HG02610 (cell line): ENCODE data around the gene TBCD.
"Not testable (repeated sequence)": the region's sequence is repeated elsewhere in the genome, so short reads cannot be mapped to it uniquely, and the experiment has no call there.

ENCODE experiments used
- ATAC-seq: cut with Tn5 transposase; IDR thresholded peaks from one replicate; pipeline ENCODE4 v1.9.1; 2021; ENCODE audit warnings: mild to moderate bottlenecking, moderate library complexity; ENCODE audit not compliant: unreplicated experiment

TBCD gene

GRCh38 chr17:82729479-82730260 lies 22.2 kb upstream of the TBCD start:
- ATAC-seq: no peak

GRCh38 chr17:82732118-82732743 lies 19.6 kb upstream of the TBCD start:
- no peak for ATAC-seq

- ATAC-seq: no peak
Observed at GRCh38 chr17:82734987-82735866, 16.6 kb upstream of the TBCD start, which contains the start of gene FN3K. Gene FN3K (plus strand): TSS chr17:82735615. CDS start chr17:82735637, 22 bp downstream.

GRCh38 chr17:82736511-82737185 lies 15.2 kb upstream of the TBCD start:
- no peak for ATAC-seq

- no peak for ATAC-seq
Observed at GRCh38 chr17:82737967-82738877, 13.6 kb upstream of the TBCD start.

- ATAC-seq: no peak
Observed at GRCh38 chr17:82740906-82741759, 10.7 kb upstream of the TBCD start.

GRCh38 chr17:82743344-82744219 lies 8.3 kb upstream of the TBCD start:
- no peak for ATAC-seq

GRCh38 chr17:82744736-82745135 lies 7.1 kb upstream of the TBCD start:
- not testable (repeated sequence) for ATAC-seq

GRCh38 chr17:82745524-82745923 lies 6.3 kb upstream of the TBCD start:
- no peak for ATAC-seq

- no peak for ATAC-seq
Observed at GRCh38 chr17:82748756-82749155, 3.1 kb upstream of the TBCD start.

GRCh38 chr17:82750241-82750908 lies 1.5 kb upstream of the TBCD start:
- ATAC-seq: no peak

- ATAC-seq: peak; percentile 25
Observed at GRCh38 chr17:82751171-82751570, 694 bp upstream of the TBCD start.

- peak; percentile 21 for ATAC-seq
Observed at GRCh38 chr17:82752371-82753200, 721 bp downstream of the TBCD start.

GRCh38 chr17:82753201-82753464 lies 1.3 kb downstream of the TBCD start:
- no peak for ATAC-seq

- ATAC-seq: no peak
Observed at GRCh38 chr17:82754297-82755208, 2.7 kb downstream of the TBCD start.

- ATAC-seq: no peak
Observed at GRCh38 chr17:82756166-82756565, 4.3 kb downstream of the TBCD start.
